GM19193 (cell line): Measurements from ENCODE around the gene IGLL5.

Source experiments
- POLR2A ChIP-seq: IDR thresholded peaks from 4 replicates; pipeline ENCODE4 v1.6.1; 2011; ENCODE audit not compliant: insufficient read depth, insufficient read length; ENCODE audit errors: extremely low read depth

The IGLL5 gene

DNA sequence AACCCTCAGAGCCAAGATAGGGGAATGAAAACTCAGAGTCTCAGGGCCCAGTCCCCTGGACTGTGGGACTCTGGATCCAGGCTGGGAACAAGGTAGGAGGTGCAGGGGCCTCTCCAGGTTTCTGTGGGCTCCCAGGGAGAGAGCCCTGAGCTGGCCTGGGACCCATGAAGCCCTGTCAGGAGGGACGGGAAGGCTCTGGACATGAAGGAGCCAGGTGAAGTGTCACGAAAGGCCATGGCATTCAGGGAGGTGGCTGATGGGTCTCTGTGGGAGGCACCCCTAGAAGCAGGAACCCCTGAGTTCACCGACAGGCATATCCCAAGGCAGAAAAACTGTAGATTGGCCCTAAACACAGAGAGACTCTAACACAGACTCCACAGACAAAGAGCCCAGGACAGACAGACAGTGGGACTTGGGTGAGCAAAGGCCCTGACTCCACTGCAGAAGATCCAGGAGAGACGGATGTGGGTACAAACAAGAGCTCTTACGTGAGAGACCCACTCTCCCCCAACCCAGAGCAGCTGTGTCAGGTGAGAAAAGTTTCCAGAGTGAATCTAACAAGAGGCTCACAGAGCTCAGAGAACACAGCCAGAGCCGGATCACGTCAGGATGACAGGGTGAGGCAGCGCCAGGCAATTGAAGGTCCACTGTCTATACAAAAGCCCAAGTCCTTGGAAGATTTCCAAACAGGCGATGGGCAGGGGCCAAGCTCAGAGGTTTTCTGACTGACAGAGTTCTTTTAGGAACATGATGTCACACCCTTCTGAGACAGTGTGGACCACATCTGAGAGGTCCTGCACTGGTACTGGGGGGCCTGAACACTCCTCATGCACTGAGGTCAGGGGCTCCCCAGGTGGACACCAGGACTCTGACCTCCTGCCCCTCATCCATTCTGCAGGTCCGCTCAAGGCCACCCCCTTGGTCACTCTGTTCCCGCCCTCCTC is 27.4 kb downstream of the IGLL5 start:
- TF ChIP-seq POLR2A, result no peak

DNA sequence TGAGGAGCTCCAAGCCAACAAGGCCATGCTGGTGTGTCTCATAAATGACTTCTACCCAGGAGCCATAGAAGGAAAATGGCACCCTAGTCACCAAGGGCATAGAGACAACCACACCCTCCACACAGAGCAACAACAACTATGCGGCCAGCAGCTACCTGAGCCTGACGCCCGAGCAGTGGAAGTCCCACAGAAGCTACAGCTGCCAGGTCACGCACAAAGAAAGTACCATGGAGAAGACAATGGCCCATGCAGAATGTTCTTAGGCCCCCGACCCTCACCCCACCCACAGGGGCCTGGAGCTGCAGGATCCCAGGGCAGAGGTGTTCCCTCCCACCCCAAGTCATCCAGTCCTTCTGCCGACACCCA is 28.0 kb downstream of the IGLL5 start:
- TF ChIP-seq POLR2A, result no peak

DNA sequence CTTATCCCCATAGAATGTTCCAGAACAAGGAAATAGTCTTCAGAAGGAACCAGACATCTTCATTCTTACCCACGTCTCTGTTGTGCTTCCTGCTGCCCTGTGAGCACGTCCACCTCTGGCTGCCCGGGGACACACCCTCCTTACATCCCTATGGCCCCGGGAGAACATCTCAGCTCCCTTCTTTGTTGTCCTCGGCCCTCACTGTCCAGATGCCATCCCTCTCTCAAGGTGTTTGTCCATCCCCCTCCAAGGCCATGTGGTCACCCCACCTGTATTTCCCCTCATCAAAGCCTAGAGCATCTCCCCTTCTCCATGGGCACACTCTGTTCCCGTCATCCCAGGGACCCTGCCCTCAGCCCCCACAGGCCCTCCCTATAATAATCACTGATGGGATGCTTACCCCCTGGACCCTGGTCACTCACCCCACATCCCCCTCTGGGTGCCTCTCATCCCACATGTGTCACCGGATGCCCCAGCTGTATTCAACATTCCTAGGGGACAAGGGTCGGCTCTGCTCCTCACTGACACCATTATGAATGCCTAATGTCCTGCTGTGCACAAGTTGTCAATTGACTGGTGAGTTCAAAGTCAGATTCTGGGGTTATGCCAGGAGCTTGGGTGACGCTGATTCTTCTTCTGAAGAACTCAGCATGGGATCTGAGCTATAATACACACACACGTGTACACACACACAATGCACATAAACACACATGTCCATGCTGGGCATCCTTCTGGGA is 28.8 kb downstream of the IGLL5 start:
- no peak for TF ChIP-seq POLR2A

DNA sequence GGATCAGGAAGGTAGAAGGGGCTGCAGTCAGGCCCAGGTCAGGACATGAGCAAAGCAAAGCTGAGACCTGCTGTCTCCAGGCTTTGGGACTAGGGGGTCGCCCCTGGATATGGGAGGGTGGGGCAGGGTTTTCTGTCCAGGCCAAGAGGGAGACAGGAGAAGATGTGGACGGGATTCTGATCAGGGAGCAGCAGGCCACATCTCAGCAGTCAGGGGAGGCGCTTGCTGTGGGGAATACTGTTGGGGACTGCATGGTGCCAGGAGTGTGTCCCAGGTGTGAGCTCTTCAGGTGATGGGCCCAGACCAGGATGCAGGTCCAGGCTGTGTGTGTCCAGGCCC is 29.3 kb downstream of the IGLL5 start:
- TF ChIP-seq POLR2A, result no peak

DNA sequence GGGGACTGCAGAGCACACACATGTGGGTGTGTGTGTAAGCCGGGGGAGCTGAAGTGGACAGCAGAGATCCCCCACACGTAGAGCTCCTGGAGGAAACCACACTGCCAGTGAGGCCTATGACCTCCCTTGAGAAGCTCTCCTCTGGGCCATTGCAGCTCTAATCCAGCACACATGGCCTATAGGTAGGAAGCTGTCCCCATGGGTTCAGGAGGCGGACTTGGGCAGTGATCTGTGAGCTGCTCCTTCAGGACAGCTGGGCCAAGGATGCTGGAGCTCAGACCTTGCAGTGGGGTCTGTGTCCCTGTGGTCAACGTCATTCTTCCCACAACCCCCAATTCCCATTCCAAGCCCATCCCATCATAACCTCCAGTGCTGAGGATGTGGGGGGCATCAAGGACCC is 29.8 kb downstream of the IGLL5 start:
- no peak for TF ChIP-seq POLR2A

DNA sequence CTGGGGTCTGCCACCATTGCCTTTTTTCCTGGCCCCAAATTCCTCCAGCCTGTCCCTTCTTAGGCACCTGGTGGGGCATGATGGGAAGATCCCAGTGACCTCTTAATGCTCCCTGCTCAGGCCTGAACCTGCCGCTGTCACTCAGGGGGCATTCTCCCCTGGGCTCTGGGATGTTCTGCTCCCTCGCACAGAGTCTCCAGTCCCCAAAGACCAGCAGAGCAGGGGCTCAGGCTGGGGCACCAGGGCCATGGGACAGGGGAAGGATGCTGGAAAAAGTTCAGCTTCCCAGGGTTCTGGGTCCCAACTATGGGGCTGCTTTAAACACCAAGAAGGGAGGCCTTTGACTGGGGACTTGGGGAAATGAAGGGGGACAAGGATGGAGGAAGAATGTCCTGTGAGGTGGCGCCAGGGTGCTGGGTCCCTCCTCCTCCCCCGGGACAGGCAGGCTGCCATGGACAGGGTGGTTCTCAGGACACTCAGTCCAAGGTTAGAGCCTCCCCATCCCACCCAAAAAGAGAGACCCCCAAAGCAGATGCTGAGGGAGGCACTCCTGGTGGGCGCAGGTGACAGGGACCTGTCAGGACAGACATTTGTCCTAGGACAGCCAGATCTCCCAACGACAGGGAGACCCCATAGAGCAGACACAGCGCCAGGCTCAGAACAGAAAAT is 30.8 kb downstream of the IGLL5 start:
- TF ChIP-seq POLR2A, result no peak

DNA sequence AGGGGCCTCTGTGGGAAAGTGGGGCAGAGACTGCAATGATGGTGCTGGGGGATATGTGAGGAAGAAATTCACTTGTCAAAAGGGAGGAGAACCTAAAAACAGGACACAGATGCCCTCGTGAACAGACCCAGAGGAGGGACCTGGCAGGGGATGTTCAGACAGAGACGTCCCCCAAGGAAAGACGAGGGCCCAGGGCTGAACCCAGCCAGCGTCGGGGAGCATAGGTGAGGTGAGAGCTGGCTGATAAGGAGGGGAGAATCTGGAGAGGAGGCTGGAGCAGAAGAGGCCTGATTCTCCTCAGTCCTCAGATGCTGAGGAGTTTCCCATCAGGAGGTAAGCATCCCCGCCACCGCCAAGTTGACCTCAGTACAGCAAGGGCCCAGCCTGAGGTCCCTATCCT is 31.4 kb downstream of the IGLL5 start:
- TF ChIP-seq POLR2A, result no peak

- no peak for TF ChIP-seq POLR2A
Observed at GRCh38 chr22:22920104-22920654, 32.6 kb downstream of the IGLL5 start.

DNA sequence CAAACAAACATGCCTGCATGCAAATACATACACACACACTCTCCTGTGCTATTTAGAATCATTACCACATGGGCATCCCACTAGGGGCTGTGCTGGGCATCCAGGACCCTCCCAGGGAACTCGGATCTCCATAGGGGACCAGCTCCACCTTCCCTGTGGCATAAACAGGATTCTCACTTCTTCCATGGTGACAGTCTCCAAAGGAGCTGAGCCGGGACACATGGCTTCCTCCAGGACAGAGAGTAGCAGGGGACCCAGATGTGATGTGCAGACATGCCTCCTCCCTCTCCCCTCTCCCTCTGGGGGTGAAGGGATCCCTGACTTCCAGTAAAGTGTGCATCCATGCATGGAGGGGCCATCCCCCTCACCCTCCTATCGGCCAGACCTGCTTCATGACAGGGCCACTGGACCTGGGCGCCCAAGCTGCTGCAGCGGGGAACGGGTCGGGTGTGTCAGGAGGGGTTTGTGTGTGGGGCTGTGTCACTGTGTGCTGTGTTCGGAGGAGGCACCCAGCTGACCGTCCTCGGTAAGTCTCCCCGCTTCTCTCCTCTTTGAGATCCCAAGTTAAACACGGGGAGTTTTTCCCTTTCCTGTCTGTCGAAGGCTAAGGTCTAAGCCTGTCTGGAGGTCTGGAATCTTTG is 33.4 kb downstream of the IGLL5 start:
- no peak for TF ChIP-seq POLR2A

DNA sequence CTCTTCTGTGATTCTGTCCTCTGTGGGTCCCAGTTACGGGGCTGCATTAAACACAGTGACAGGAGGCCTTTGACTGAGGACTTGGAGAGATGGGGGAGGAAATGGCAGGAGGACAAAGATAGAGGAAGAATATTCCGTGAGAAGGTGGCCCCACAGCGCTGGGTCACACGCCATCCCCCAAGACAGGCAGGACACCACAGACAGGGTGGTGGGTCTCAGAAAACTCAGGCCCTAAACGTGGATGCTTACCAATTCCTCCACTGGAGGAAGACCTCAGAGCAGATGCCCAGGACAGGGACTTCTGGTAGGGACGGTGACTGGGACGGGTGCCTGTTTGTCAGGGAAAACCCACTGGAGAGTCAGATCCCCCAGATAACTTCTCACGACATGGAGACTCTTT is 34.0 kb downstream of the IGLL5 start:
- TF ChIP-seq POLR2A, result no peak

- no peak for TF ChIP-seq POLR2A
Observed at GRCh38 chr22:22922954-22923319, 35.3 kb downstream of the IGLL5 start.

- TF ChIP-seq POLR2A, result no peak
Observed at GRCh38 chr22:22923379-22923778, 35.8 kb downstream of the IGLL5 start.

GRCh38 chr22:22923930-22924329 is 36.3 kb downstream of the IGLL5 start:
- TF ChIP-seq POLR2A, result no peak

DNA sequence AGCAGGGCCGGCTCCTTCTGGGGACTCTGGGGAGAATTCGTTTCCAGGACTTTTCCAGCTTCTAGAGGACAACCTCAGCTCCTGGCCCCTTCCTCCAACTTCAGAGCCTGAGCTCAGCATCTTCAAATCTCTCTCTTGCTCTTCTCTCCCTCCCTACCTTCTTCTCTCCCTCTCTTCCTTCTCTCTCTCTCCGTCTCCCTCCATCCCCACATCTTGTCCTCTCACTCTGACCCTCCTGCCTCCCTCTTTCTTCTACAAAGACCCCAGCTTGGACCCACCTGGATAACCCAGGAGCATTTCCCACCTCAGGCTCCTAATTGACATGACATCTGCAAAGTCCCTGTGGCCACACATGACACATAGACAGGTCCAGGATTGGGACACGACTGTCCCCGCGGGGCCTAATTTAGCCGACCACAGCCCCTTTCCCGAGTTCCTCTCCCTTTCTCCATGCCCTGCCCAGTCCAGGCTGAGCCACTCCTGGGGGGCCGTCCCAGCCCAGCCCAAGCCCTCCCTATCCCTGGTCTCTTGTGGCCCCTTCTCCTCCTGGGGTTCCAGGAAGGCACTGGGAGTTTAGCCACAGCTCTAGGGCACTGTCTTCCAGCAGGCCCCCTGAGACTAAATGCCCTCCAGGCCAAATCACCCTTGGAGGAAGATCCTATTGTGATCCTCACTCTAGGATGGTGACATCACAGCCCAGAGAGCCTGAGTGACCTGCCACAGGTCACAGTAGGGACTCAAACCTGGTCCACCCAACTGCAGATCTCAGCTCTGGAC is 36.9 kb downstream of the IGLL5 start:
- no peak for TF ChIP-seq POLR2A
